H1 (cell line): ENCODE data around the gene SEC61G. TPM values are rescaled to one million over a fixed set of nuclear protein-coding genes. Genes with fewer than 3 reads are reported as not detected.

Experiments
- CTCF ChIA-PET: fragments of 300-600 bp; sonication (Branson Sonifier 250); formaldehyde crosslinking; loops from one replicate; lab custom pipeline; 2021; ENCODE audit not compliant: partially characterized antibody; lab: Charles Lee
- POLR2A ChIA-PET: fragments of 300-600 bp; sonication (Branson Sonifier 250); formaldehyde crosslinking; loops from one replicate; lab custom pipeline; 2021; ENCODE audit warnings: inconsistent platforms; ENCODE audit not compliant: partially characterized antibody; lab: Charles Lee
- DNase-seq, 2 experiments: peaks; one replicate each; pipeline versions ENCODE4 v3.0.0 to v3.0.0-alpha.2; 2010 to 2022; ENCODE audit warnings: low spot score in 2 of 2, low read depth in 1 of 2, mixed read lengths in 1 of 2
- FAIRE-seq: peaks from 2 replicates; lab custom pipeline; 2011; peaks lifted over from hg19 to GRCh38; lab: Jason Lieb, UNC
- H2AFZ ChIP-seq: 2 replicates; pipeline ENCODE4 v1.8.1; 2012; ENCODE audit warnings: low read length, inconsistent platforms
- H2AK5ac ChIP-seq: 2 replicates; pipeline ENCODE4 v1.6.1; 2013; ENCODE audit warnings: low read depth, low read length
- H2BK120ac ChIP-seq: replicated peaks from 2 replicates; pipeline ENCODE3; 2013; ENCODE audit warnings: low read depth, low read length, inconsistent platforms
- H2BK12ac ChIP-seq: 2 replicates; pipeline ENCODE4 v1.6.1; 2013; ENCODE audit warnings: low read depth, low read length
- H2BK15ac ChIP-seq: 2 replicates; pipeline ENCODE4 v1.6.1; 2013; ENCODE audit warnings: low read length
- H2BK20ac ChIP-seq: 2 replicates; pipeline ENCODE4 v1.6.1; 2013; ENCODE audit warnings: low read length
- H2BK5ac ChIP-seq: 2 replicates; pipeline ENCODE4 v1.6.1; 2013; ENCODE audit warnings: low read depth, low read length
- H3K14ac ChIP-seq: 2 replicates; pipeline ENCODE4 v1.6.1; 2013; ENCODE audit warnings: inconsistent platforms; ENCODE audit not compliant: insufficient read length
- H3K18ac ChIP-seq: 2 replicates; pipeline ENCODE4 v1.6.1; 2013; ENCODE audit warnings: low read length; ENCODE audit errors: extremely low read depth
- H3K23ac ChIP-seq: 2 replicates; pipeline ENCODE4 v1.6.1; 2013; ENCODE audit warnings: inconsistent platforms; ENCODE audit not compliant: insufficient read length
- H3K23me2 ChIP-seq: 2 replicates; pipeline ENCODE4 v1.6.1; 2013; ENCODE audit warnings: low read depth, low read length
- H3K27ac ChIP-seq: 2 replicates; pipeline ENCODE4 v1.6.1; 2011; ENCODE audit warnings: low read depth, low read length, inconsistent platforms
- H3K27me3 ChIP-seq, 4 experiments: replicated peaks in 1 of 4; 1 replicate in 1 of 4; 2 replicates in 3 of 4; pipeline versions ENCODE4 v1.6.1 to v1.8.1; 2011 to 2013; ENCODE audit warnings: low read length in 3 of 4, mild to moderate bottlenecking in 3 of 4, inconsistent platforms in 2 of 4, mixed read lengths in 2 of 4, moderate library complexity in 1 of 4; ENCODE audit not compliant: control insufficient read depth in 3 of 4, insufficient read depth in 3 of 4; ENCODE audit errors: extremely low read depth in 1 of 4
- H3K36me3 ChIP-seq, 4 experiments: 2 replicates each; pipeline versions ENCODE4 v1.6.1 to v1.8.1; 2011 to 2013; ENCODE audit warnings: mild to moderate bottlenecking in 4 of 4, low read length in 3 of 4, moderate library complexity in 2 of 4, control low read depth in 1 of 4, inconsistent platforms in 1 of 4; ENCODE audit not compliant: insufficient read depth in 4 of 4, control insufficient read depth in 2 of 4
- H3K4ac ChIP-seq: replicated peaks from 2 replicates; pipeline ENCODE3; 2013; ENCODE audit warnings: low read length, low read depth, mixed read lengths, inconsistent platforms; ENCODE audit not compliant: insufficient read length
- H3K4me1 ChIP-seq, 4 experiments: replicated peaks in 1 of 4; 1 replicate in 1 of 4; 2 replicates in 3 of 4; pipeline versions ENCODE4 v1.6.1 to v1.8.1; 2011 to 2013; ENCODE audit warnings: low read length in 3 of 4, inconsistent platforms in 2 of 4, mixed read lengths in 1 of 4; ENCODE audit not compliant: insufficient read depth in 4 of 4, control insufficient read depth in 3 of 4
- H3K4me2 ChIP-seq, 2 experiments: 2 replicates each; pipeline versions ENCODE4 v1.6.1 to v1.8.1; 2011 to 2013; ENCODE audit warnings: low read depth in 2 of 2, low read length in 2 of 2, control low read depth in 1 of 2, inconsistent platforms in 1 of 2, mild to moderate bottlenecking in 1 of 2; ENCODE audit not compliant: insufficient read depth in 1 of 2
- H3K4me3 ChIP-seq, 4 experiments: fragments of 200-600, 300-600 bp in 1 of 4; sonication (generic), shearing (Covaris generic), sonication (Bioruptor Twin) in 1 of 4; 2 replicates each; pipeline versions ENCODE4 v1.5.1 to v1.8.1; 2011 to 2016; ENCODE audit warnings: low read length in 4 of 4, low read depth in 3 of 4, control low read depth in 2 of 4, inconsistent platforms in 2 of 4, mild to moderate bottlenecking in 2 of 4, mixed read lengths in 1 of 4, moderate library complexity in 1 of 4; ENCODE audit not compliant: insufficient read depth in 2 of 4; ENCODE audit errors: extremely low read depth in 1 of 4
- H3K56ac ChIP-seq: replicated peaks from 2 replicates; pipeline ENCODE3; 2013; ENCODE audit warnings: low read depth, mild to moderate bottlenecking, mixed read lengths, low read length, inconsistent platforms; ENCODE audit not compliant: insufficient read length
- H3K79me1 ChIP-seq: 2 replicates; pipeline ENCODE4 v1.6.1; 2013; ENCODE audit warnings: low read depth, low read length, control low read depth
- H3K79me2 ChIP-seq, 2 experiments: 2 replicates each; pipeline versions ENCODE4 v1.6.1 to v1.8.1; 2012 to 2013; ENCODE audit warnings: low read length in 2 of 2, mild to moderate bottlenecking in 2 of 2, inconsistent platforms in 1 of 2; ENCODE audit not compliant: insufficient read depth in 2 of 2, control insufficient read depth in 1 of 2
- H3K9ac ChIP-seq, 4 experiments: replicated peaks in 1 of 4; 1 replicate in 1 of 4; 2 replicates in 3 of 4; pipeline versions ENCODE4 v1.6.1 to v1.8.1; 2011 to 2013; ENCODE audit warnings: low read depth in 3 of 4, low read length in 3 of 4, control low read depth in 2 of 4, mild to moderate bottlenecking in 2 of 4, moderate library complexity in 2 of 4, inconsistent platforms in 1 of 4; ENCODE audit errors: extremely low read depth in 1 of 4
- H3K9me3 ChIP-seq, 2 experiments: 2 replicates each; pipeline versions ENCODE4 v1.6.1 to v1.8.1; 2012 to 2013; ENCODE audit warnings: mild to moderate bottlenecking in 2 of 2, moderate library complexity in 2 of 2, control low read depth in 1 of 2, inconsistent platforms in 1 of 2, low read depth in 1 of 2, low read length in 1 of 2, mixed read lengths in 1 of 2; ENCODE audit not compliant: insufficient read depth in 2 of 2
- H4K20me1 ChIP-seq, 2 experiments: replicated peaks in 1 of 2; 2 replicates each; pipeline versions ENCODE3 to v1.8.1; 2011 to 2013; ENCODE audit warnings: inconsistent platforms in 2 of 2, low read length in 2 of 2, mild to moderate bottlenecking in 1 of 2; ENCODE audit not compliant: insufficient read depth in 2 of 2, control insufficient read depth in 1 of 2
- H4K5ac ChIP-seq: 2 replicates; pipeline ENCODE4 v1.6.1; 2013; ENCODE audit warnings: low read length, low read depth, mixed read lengths, inconsistent platforms; ENCODE audit not compliant: insufficient read length
- H4K8ac ChIP-seq: 2 replicates; pipeline ENCODE4 v1.8.0; 2013; ENCODE audit warnings: mild to moderate bottlenecking, moderate library complexity, low read length, inconsistent platforms; ENCODE audit not compliant: insufficient read depth; ENCODE audit errors: extremely low read depth
- H4K91ac ChIP-seq: replicated peaks from 2 replicates; pipeline ENCODE3; 2013; ENCODE audit warnings: low read length, mixed read lengths, inconsistent platforms; ENCODE audit not compliant: insufficient read length
- BCL11A ChIP-seq, 2 experiments: IDR thresholded peaks; one replicate each; pipeline ENCODE4 v1.6.1; 2011; ENCODE audit warnings: low read depth in 2 of 2, low read length in 2 of 2, mild to moderate bottlenecking in 2 of 2
- NANOG ChIP-seq: IDR thresholded peaks from 2 replicates; pipeline ENCODE4 v1.6.1; 2011; ENCODE audit warnings: low read length, low read depth, mild to moderate bottlenecking, inconsistent platforms; ENCODE audit not compliant: insufficient read depth, poor library complexity, severe bottlenecking
- PHF8 ChIP-seq: fragments of 200-600 bp; sonication (generic); conservative IDR thresholded peaks from 2 replicates; pipeline ENCODE4 v1.7.1; 2012; ENCODE audit warnings: low read depth, mild to moderate bottlenecking, inconsistent platforms, low read length, moderate library complexity
- RBBP5 ChIP-seq: IDR thresholded peaks from 2 replicates; pipeline ENCODE4 v1.7.1; 2012; ENCODE audit warnings: low read depth, mild to moderate bottlenecking, inconsistent platforms, low read length, moderate library complexity, borderline replicate concordance
- SUZ12 ChIP-seq: fragments of 200-600 bp; sonication (generic); IDR thresholded peaks from 2 replicates; pipeline ENCODE4 v1.6.1; 2012; ENCODE audit warnings: mild to moderate bottlenecking, inconsistent platforms, low read length, moderate library complexity, mixed read lengths
- WGBS, 2 experiments: shearing (Covaris generic) in 1 of 2; methylation state at CpG; one replicate each; pipeline versions ENCODE4 v1.1.6 to v1.1.7; 2013 to 2015; ENCODE audit warnings: low lambda C conversion rate in 2 of 2, mixed read lengths in 2 of 2, inconsistent platforms in 1 of 2, low coverage in 1 of 2, missing lambda C conversion rate in 1 of 2; ENCODE audit not compliant: insufficient replicate concordance in 2 of 2, insufficient coverage in 1 of 2, insufficient read length in 1 of 2; ENCODE audit errors: extremely low coverage in 1 of 2, missing lambda C conversion rate in 1 of 2; 5-methylcytosine and 5-hydroxymethylcytosine counted together
- polyA plus RNA-seq, 7 experiments: library from polyadenylated mRNA; depleted of rRNA in 3 of 7; stranded (reverse) in 5 of 7; unstranded in 2 of 7; fragments of >200 nt in 5 of 7; fragments of 200-250 nt in 2 of 7; gene quantifications; 1 replicate in 5 of 7; 2 replicates in 1 of 7; 4 replicates in 1 of 7; pipeline versions ENCODE4 v1.2.1 to v1.2.3, GENCODE V29; 2011 to 2013; ENCODE audit warnings: missing spikeins in 2 of 7, mixed read lengths in 2 of 7
- total RNA-seq: library from RNA; stranded (reverse); fragmentation: NEBNext Ultra II Directional; extraction: Animal tissue kit (Norgen Biotek cat#: 25700); gene quantifications from 2 replicates; pipeline ENCODE4 v1.2.1, GENCODE V29; 2021
- TF ChIP-seq, protein P1 (sequence below): IDR thresholded peaks from 2 replicates; pipeline ENCODE4 v1.6.1; 2011; ENCODE audit warnings: low read depth, mild to moderate bottlenecking, low read length; ENCODE audit not compliant: insufficient read depth
- TF ChIP-seq, protein P2 (sequence below): IDR thresholded peaks from 2 replicates; pipeline ENCODE4 v1.6.1; 2012; ENCODE audit warnings: inconsistent platforms

The SEC61G gene
- total and polyA plus RNA-seq, 2 of the 8 experiments (the other 6 are each of a cell fraction or from before 2014, with no cell fraction given), result 142 to 274 TPM

DNA sequence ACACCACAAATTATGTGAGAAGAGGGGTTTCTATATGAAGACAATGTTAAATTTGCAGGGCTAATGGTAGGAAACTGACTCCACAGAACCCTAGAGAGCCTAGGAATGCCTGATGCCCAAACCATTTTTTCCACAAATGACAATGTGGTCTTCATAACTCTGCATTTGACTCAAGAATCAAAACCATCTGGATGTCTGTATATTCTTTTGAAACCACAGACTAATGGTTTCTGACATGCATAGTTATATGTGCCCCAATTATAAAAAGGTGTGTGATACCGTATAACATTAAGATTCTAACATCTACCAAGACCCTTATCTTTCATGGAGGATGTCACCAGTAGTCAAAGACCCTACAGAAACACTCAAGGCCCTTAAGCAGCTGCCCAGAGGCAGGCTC, 20.3 kb downstream of the SEC61G start:
- Histone ChIP-seq H3K79me1 (no peaks in the 10 kb centered on the region), H3K36me3 (no peaks in the 10 kb centered on the region), H2BK5ac (no peak overlapping the region), H4K20me1 (no peaks in the 10 kb centered on the region), H3K79me2 (no peaks in the 10 kb centered on the region), H3K4me2 (no peak overlapping the region), H3K4ac (no peak overlapping the region), H3K27me3 (no peaks in the 10 kb centered on the region), H2BK120ac (no peak overlapping the region), H2AK5ac (no peak overlapping the region), H2BK15ac (no peak overlapping the region), H3K23me2 (no peaks in the 10 kb centered on the region), H3K4me3 (no peak overlapping the region), H3K27ac (no peak overlapping the region), H3K14ac (no peak overlapping the region), H3K9ac (no peak overlapping the region), H4K8ac (no peak overlapping the region), H3K9me3 (no peaks in the 10 kb centered on the region), H2BK20ac (no peak overlapping the region), H3K4me1 (no peaks in the 10 kb centered on the region), H2AFZ (no peak overlapping the region), H3K56ac (no peak overlapping the region), H3K18ac (no peak overlapping the region), H4K5ac (no peak overlapping the region), H3K23ac (no peak overlapping the region), H2BK12ac (no peak overlapping the region), H4K91ac (no peak overlapping the region)
- FAIRE-seq (no peak), DNase-seq (no peak)
- 94% methylated on average over 1 of the region's 1 CpG; no CpG with 5 or more reads in 1 of the 2 experiments for WGBS, 2 experiments
- ChIA-PET POLR2A (interaction anchor here (1.2 kb wide), 1 partner anchor 18 kb away, joined by 3 read pairs; no protein-coding TSS in a partner anchor), CTCF (interaction anchor here (0.6 kb wide), 2 partner anchors 36 to 539 kb away, joined by 3 read pairs; no protein-coding TSS in a partner anchor)
- no peak for TF ChIP-seq SUZ12
- no peak for TF ChIP-seq NANOG
- no peak for TF ChIP-seq PHF8
- TF ChIP-seq RBBP5, result no peak
- TF ChIP-seq, protein P1, sequence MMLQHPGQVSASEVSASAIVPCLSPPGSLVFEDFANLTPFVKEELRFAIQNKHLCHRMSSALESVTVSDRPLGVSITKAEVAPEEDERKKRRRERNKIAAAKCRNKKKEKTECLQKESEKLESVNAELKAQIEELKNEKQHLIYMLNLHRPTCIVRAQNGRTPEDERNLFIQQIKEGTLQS, result no peak
- TF ChIP-seq, protein P2, sequence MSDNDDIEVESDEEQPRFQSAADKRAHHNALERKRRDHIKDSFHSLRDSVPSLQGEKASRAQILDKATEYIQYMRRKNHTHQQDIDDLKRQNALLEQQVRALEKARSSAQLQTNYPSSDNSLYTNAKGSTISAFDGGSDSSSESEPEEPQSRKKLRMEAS, result no peak
- TF ChIP-seq BCL11A (IDR thresholded peaks at IDR 0.05; ENCODE audit: low read depth in 2 of 2, low read length in 2 of 2), result no peak
